RWPE2 (cell line): Measurements from ENCODE around the gene GNA14.

Experiments
- ATAC-seq: fragments of 200-7000 bp; cut with Tn5 transposase; 3 replicates; pipeline ENCODE4 v1.9.1; 2021; ENCODE audit warnings: low read depth
- DNase-seq: peaks from one replicate; pipeline ENCODE4 v3.0.0-alpha.2; 2020; ENCODE audit warnings: low spot score
- H3K27ac ChIP-seq: fragments of 450-650 bp; 2 replicates; pipeline ENCODE4 v1.5.1; 2017; ENCODE audit warnings: mild to moderate bottlenecking; ENCODE audit not compliant: poor library complexity, severe bottlenecking
- H3K27me3 ChIP-seq: fragments of 250-450 bp; sonication (Bioruptor Pico); 2 replicates; pipeline ENCODE4 v1.5.1; 2021; ENCODE audit warnings: mild to moderate bottlenecking, moderate library complexity; ENCODE audit not compliant: insufficient read depth, poor library complexity, severe bottlenecking
- H3K36me3 ChIP-seq: fragments of 250-450 bp; sonication (Bioruptor Pico); 2 replicates; pipeline ENCODE4 v1.5.1; 2020; ENCODE audit warnings: low read depth, mild to moderate bottlenecking, moderate library complexity
- H3K4me1 ChIP-seq: fragments of 250-450 bp; sonication (Bioruptor Pico); 2 replicates; pipeline ENCODE4 v1.5.1; 2021; ENCODE audit warnings: mild to moderate bottlenecking, moderate library complexity; ENCODE audit not compliant: insufficient read depth, poor library complexity, severe bottlenecking
- H3K4me3 ChIP-seq: fragments of 250-450 bp; sonication (Bioruptor Pico); 2 replicates; pipeline ENCODE4 v1.5.1; 2021; ENCODE audit warnings: mild to moderate bottlenecking, moderate library complexity; ENCODE audit not compliant: severe bottlenecking
- H3K9me3 ChIP-seq: fragments of 250-450 bp; sonication (Bioruptor Pico); 2 replicates; pipeline ENCODE4 v1.5.1; 2021; ENCODE audit warnings: mild to moderate bottlenecking, moderate library complexity; ENCODE audit not compliant: severe bottlenecking
- TF ChIP-seq, protein P1 (sequence below): fragments of 450-650 bp; IDR thresholded peaks from one replicate; pipeline ENCODE4 v1.5.1; 2017; ENCODE audit warnings: mild to moderate bottlenecking, moderate library complexity; ENCODE audit not compliant: poor library complexity, severe bottlenecking

Gene GNA14

DNA sequence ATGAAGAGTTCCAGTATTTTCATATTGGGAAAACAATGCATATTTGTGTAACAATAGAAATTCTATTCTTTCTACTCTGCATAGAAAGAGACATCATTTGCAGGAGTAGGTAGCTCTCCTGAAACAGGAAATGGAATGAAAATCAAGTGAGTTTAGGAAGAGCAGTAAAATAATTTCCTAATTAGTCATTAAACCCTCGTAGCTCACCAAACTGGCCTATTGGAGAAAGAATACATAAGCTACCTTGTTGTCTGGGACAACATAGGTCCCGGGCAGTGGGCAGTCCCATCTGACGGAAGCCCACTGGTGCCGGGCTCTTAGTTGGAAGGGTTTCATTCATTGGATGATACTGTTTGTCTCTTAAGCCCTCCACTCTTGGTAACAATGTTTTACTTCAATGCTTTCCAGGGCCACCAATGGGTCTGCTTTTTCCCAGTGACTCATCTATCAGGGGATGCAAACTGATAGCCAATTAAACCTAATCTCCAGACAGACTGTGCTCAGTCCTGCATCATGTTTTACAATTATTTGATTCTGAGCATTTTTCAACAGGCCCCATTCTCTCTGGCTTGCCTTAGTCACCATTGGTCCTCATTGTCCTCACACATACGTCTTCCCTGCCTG, 46.5 kb downstream of the GNA14 start:
- Histone ChIP-seq H3K4me1 (no peaks in the 10 kb centered on the region), H3K9me3 (no peaks in the 10 kb centered on the region)
- no peak for DNase-seq

DNA sequence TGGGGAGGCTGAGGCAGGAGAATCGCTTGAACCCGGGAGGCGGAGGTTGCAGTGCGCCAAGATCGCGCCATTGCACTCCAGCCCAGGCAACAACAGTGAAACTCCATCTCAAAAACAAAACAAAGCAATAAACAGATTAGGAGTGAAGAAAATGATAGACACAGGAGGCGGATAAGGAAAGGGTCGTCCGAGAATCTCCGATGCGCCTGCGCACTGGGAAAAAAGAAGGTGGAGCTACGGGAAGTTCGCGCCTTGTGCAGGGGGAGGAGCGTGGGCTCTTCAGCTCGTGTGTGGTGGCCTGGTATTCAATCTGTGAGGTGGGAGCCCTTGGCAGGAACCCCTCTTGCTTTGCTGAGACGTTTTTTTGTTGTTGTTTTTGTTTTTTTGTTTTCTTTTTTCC, 47.3 kb downstream of the GNA14 start:
- H3K27me3 ChIP-seq = no peaks in the 10 kb centered on the region
- H3K4me1 ChIP-seq = no peaks in the 10 kb centered on the region
- H3K27ac ChIP-seq = no peak overlapping the region
- DNase-seq (no peak), ATAC-seq (no peak)
- H3K36me3 ChIP-seq = no peaks in the 10 kb centered on the region
- TF ChIP-seq, protein P1, sequence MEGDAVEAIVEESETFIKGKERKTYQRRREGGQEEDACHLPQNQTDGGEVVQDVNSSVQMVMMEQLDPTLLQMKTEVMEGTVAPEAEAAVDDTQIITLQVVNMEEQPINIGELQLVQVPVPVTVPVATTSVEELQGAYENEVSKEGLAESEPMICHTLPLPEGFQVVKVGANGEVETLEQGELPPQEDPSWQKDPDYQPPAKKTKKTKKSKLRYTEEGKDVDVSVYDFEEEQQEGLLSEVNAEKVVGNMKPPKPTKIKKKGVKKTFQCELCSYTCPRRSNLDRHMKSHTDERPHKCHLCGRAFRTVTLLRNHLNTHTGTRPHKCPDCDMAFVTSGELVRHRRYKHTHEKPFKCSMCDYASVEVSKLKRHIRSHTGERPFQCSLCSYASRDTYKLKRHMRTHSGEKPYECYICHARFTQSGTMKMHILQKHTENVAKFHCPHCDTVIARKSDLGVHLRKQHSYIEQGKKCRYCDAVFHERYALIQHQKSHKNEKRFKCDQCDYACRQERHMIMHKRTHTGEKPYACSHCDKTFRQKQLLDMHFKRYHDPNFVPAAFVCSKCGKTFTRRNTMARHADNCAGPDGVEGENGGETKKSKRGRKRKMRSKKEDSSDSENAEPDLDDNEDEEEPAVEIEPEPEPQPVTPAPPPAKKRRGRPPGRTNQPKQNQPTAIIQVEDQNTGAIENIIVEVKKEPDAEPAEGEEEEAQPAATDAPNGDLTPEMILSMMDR = no peak
- no peaks in the 10 kb centered on the region for H3K9me3 ChIP-seq
- H3K4me3 ChIP-seq = no peak overlapping the region

More for the DNA sequence above, 46.5 kb downstream of the GNA14 start:
- no peaks in the 10 kb centered on the region for H3K27me3 ChIP-seq
- H3K27ac ChIP-seq = no peak overlapping the region
- TF ChIP-seq, protein P1 = no peak
- H3K36me3 ChIP-seq = no peaks in the 10 kb centered on the region
- H3K4me3 ChIP-seq = no peak overlapping the region
- ATAC-seq = no peak

DNA sequence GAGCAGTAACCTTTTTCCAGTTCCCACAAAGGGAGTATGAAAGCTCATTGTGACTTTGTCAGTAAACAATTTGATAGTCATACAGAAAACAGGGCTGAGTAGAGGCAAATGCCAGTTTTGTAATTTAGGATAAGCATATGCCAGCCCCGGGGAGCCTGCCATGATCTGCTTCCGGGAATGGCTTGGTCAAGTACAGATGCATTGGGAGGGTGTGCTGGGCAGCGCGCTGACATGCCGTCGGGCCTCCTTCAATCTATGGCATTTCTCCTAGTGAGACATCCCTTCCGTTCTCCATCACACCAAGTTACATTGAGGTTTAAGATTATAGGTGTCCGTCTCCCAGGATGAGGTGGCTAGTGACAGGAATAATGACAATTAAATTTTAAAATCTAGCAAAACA, 48.6 kb downstream of the GNA14 start:
- DNase-seq (no peak), ATAC-seq (no peak)
- no peak overlapping the region for H3K4me3 ChIP-seq
- H3K27me3 ChIP-seq = no peaks in the 10 kb centered on the region
- H3K36me3 ChIP-seq = no peaks in the 10 kb centered on the region
- TF ChIP-seq, protein P1 = no peak
- no peaks in the 10 kb centered on the region for H3K4me1 ChIP-seq
- H3K9me3 ChIP-seq = no peaks in the 10 kb centered on the region
- H3K27ac ChIP-seq = no peak overlapping the region

DNA sequence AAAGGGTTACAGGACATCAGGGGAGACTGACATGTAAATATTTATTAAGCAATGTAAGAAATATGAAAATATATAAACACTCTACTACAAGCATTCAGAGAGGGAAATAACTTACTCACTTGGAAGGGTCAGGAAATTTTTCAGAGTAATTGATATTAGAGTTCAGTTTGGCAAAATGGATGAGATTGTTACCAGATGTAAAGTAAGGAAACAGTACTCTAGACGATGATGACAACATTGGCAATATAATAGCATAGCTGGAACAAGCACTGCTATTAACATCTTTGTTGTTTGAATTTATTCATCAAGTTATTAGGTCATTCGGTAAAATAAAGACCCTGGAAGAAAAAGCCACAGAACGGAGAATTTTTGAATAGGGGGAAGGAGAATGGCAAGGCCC, 49.1 kb downstream of the GNA14 start:
- no peak overlapping the region for H3K4me3 ChIP-seq
- no peaks in the 10 kb centered on the region for H3K4me1 ChIP-seq
- TF ChIP-seq, protein P1 = no peak
- H3K27ac ChIP-seq = no peak overlapping the region
- no peaks in the 10 kb centered on the region for H3K27me3 ChIP-seq
- DNase-seq (no peak), ATAC-seq (no peak)
- H3K36me3 ChIP-seq = no peaks in the 10 kb centered on the region
- H3K9me3 ChIP-seq = no peaks in the 10 kb centered on the region

DNA sequence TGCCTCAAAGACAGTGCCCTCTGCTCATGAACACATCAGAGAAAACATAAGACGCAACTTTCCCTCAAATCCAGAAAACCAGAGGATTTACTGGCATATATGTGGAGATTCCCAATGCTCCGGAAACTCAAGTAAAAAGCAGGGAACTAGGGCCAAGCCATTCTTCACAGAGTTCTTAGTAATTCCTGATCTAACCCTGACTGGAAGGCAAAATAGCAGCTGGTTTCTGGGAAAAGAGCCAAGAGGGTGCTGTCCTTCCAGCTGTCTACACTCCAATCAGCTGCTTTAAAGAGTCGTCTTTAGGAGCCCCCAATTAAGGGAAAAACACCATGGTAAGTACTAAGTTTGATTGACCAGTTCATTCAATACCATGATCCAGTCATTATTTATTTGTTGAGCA, 49.6 kb downstream of the GNA14 start:
- TF ChIP-seq, protein P1 = no peak
- Histone ChIP-seq H3K27me3 (no peaks in the 10 kb centered on the region), H3K9me3 (no peaks in the 10 kb centered on the region), H3K27ac (no peak overlapping the region), H3K4me1 (no peaks in the 10 kb centered on the region), H3K4me3 (no peak overlapping the region), H3K36me3 (no peaks in the 10 kb centered on the region)
- DNase-seq (no peak), ATAC-seq (no peak)
